Endometrial microvascular endothelial cells (primary cell): ENCODE results near the gene MOCS3. TPM values are rescaled to one million over a fixed set of nuclear protein-coding genes. Genes with fewer than 3 reads are reported as not detected.

Source experiments
- in situ Hi-C: cut with HindIII; loops from 2 replicates; pipeline ENCODE4 v1.10.0; 2017; ENCODE audit warnings: low sequenced_read_pairs, low pct_unique_long_range_greater_than_20kb; ENCODE audit errors: inconsistent ontology term
- total RNA-seq: library from RNA; depleted of rRNA; stranded (reverse); fragments of >200 nt; gene quantifications from one replicate; pipeline ENCODE4 v1.2.3, GENCODE V29; 2015; ENCODE audit errors: inconsistent ontology term

MOCS3 gene
- total RNA-seq, 1 donor from 2014 or later = 7.3 TPM

DNA sequence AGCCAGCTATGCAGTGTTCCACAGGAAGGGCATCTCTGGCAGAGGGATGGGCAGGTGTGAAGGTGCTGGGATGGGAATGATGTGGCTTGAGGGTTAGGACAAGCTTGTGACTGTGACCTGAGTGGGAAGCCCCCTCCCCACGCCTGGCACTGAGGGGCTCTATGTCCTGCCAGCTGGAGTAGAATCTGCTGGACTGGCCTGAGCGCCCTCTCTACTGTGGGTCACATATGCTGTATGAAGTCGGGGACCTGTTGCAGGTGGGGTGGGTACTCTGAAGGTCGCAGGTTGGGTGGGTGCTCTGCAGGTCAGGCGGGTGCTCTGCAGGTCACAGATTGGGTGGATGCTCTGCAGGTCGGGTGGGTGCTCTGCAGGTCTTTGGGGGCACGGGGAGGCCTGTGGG, 44.0 kb downstream of the MOCS3 start:
- in situ Hi-C loops = no loop called here

DNA sequence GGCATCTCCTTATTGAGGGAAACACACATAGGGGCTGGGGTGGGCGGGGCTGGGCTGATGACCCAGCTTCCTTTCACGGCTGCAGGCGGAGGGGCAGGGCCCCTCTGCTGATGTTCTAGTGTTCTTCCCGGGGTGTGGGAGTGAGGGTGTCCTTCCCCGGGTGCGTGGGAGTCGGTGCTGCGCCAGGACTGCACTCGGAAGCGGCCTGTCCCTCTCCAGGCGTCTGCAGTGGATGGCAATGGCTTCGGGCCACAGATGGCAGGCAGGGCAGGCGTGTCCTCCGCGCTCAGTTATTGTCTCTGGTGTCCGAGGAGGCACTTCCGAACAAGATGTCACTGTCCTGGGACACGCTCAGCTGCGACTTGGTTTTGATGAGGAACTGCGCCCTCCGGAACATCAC, 45.1 kb downstream of the MOCS3 start:
- in situ Hi-C loops = no loop called here

DNA sequence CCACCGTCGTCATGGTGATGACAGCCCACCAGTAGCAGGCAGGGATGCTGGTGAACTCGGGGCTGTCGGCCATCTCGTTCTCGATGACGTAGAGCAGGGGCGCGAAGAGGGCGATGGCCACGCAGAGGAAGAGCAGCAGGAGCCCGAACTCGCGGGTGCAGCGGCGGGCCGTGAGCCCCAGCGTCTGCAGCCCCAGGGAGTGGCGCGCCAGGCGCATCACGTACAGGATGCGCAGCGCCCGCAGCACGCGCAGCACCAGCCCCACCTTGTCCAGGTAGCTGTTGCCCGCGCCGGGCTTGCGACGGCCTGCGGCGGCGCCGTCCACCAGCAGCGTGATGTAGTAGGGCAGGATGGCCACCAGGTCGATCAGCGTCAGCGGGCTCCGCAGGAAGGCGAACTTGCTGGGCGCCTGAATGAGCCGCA, 45.7 kb downstream of the MOCS3 start:
- in situ Hi-C loops = no loop called here

DNA sequence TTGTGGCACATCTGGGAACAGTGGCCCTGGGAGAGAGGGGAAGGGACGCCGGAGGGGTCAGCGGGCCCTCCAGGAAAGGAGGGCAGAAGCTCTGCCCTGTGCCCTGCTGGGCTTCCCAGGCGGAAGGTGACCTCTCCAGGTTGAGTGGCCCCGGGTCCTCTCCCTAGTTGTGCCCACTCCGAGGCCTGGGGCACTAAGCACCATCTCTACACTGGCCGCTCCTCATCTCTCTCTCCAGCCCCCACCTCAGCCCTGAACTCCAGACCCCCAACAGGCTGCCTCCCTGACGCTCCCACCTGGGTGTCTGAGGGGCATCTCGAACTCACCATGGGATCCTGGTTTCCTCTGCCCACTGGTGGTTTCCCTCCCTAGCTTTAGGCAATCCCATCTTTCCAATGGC, 46.2 kb downstream of the MOCS3 start:
- in situ Hi-C loops = no loop called here

DNA sequence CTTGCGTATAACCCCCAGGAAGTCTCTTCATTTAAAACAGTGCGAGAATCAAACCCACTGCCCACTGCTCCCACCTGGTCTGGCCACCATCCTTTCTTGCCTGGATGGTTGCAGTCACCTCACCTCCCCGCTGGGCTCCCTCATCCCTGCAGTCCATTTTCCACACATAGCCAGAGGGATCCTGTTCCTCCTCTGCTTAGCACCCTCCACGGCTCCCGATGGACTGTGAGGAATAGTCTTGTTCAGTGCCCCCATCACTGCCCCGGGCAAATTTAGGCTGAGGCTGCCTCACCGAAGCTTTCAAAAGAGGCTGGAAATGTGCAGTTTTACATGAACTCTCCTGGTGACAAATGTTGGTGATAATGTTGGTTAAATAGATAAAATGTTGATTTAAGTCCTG, 46.6 kb downstream of the MOCS3 start:
- in situ Hi-C loops = no loop called here

DNA sequence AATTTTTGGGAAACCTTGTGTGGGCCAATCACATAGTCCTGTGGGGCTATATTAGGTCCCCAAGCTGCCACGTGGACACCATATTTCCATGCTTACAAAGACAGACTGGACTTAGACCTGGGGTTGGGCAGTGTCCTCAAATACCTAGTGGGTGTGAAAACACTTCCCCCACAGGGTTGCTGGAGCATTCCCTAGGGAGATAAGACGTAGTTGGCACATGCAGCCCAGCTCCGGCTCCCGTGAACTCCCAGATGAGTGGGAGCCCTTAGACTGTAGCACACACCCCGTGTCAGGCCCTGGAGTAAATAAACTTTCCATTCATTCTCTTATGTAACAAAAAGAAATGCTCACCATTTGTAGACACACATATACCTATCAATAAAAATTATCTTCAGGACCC, 50.1 kb downstream of the MOCS3 start:
- in situ Hi-C loops = no loop called here

DNA sequence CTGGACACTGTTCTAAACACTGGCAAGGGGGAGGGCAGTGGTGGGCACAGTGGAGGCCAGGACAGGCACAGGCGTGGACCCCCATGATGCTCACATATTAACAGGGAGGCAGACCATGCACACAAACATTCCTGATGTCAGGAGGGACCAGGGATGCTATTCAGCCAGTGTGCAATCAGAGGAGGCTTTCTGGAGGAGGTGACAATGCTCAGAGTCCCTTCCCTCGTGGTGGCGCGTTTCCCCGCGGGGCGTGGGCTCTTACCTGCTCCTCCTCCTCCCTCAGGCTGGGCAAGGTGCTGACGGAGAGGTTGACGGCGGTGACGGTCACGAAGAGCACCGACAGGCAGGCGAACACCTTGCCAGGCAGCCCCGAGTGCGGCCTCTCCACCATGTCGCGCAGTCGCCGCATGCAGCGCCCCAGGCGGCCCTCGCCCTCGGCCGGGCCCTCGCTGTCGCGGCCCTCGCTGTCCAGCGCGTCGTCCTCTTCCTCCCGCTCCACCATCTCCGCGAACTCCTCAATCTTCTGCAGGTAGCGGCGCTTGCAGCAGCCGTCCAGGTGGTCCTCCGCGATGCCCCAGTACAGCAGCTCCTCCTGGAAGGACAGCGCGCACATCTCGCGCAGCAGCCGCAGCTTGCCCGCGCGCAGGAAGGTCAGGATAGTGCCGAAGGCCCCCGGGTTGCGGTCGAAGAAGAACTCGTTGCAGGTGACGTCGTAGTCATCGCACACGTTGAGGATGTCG, 50.9 kb downstream of the MOCS3 start:
- in situ Hi-C loops = no loop called here

DNA sequence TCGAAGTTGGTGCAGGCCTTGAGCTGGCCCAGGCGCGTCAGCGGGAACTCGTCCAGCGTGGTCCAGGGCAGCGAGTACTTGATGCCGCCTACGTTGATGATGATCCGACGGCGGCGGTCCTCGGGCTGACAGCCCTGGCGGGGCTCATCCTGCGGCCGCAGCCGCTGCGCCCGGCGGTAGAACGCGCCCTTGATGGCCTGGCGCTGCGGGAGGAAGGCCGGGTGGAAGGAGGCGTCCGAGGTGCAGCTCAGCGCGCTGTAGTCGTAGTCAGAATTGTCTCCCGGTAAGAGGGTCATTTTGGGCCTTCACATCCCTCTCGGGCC, 51.4 kb downstream of the MOCS3 start:
- in situ Hi-C loops = no loop called here

DNA sequence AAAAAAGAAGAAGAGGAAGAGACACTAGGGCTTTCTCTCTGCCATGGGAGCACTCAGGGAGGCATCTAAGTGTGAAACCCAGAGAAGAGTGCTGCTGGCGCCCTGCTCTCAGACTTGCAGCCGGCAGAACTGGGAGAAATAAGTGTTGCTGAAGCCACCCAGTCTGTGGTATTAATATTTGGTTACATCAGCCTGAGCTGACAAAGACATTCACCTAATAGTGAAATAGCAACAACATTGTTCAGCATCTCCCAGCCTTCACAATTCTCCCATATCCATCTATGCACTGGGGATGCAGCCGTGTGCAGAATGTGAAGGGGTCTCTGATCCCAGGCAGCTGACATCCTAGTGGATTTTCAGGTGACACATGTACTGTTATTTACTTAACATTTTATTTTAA, 52.3 kb downstream of the MOCS3 start:
- in situ Hi-C loops = no loop called here

DNA sequence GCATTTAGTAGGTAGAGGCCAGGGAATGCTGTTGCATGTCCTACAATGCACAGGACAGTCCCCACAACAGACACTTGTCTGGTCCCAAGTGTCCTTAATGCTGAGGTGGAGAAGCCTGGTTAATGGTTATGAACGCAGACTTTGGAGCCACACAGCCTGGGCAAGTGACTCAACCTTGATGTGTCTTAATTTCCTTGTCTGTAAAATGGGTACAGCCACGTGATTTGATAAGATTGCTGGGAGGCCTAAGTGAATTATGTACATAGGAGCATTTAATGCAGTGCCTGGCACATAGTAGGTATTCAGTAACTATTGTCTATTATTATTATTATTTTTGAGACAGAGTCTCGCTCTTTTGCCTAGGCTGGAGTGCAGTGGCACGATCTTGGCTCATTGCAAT, 52.9 kb downstream of the MOCS3 start:
- in situ Hi-C loops = no loop called here

DNA sequence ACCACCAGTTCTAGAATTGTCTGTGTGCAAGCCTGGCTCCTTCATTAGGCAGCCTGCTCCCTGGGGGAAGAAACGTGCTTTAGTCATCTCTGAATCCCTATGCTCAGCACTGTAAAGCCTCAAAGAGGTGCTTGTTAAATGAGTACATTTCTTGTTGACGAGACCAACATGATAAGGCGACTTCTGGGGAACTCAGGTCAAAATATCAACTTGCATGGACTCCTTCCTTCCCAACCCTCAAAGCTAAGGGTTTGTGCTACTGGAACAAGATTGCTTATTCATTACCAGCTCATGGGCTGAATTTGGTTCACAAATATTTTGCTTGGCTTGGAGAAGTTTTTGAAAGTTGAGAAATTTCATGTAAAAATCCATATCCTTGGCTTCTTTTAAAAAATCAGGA, 53.7 kb downstream of the MOCS3 start:
- in situ Hi-C loops = no loop called here

Other genes starting within 250 kb of the MOCS3 start
- gene PARD6B, start 227.2 kb upstream of the MOCS3 start, total RNA-seq = not detected
- gene BCAS4, start 163.8 kb upstream of the MOCS3 start, total RNA-seq = 3.1 TPM
- 29.5 TPM for gene ADNP, start 27.4 kb upstream of the MOCS3 start, total RNA-seq
- gene DPM1, start 286 bp upstream of the MOCS3 start, total RNA-seq = 77.8 TPM
- 0.37 TPM for gene KCNG1, start 64.3 kb downstream of the MOCS3 start, total RNA-seq